BE2C (cell line): ENCODE data around the gene ZSCAN12.
"Not testable (repeated sequence)": the region's sequence is repeated elsewhere in the genome, so short reads cannot be mapped to it uniquely, and the experiment has no call there.

Experiments used
- DNase-seq: peaks from one replicate; pipeline ENCODE4 v3.0.0-alpha.2; 2020
- H3K27me3 ChIP-seq: fragments of 250-450 bp; sonication (Bioruptor Pico); 2 replicates; pipeline ENCODE4 v1.5.1; 2020; ENCODE audit warnings: mild to moderate bottlenecking
- H3K36me3 ChIP-seq: fragments of 250-450 bp; sonication (Bioruptor Pico); 2 replicates; pipeline ENCODE4 v1.5.1; 2020; ENCODE audit warnings: mild to moderate bottlenecking
- H3K4me1 ChIP-seq: fragments of 250-450 bp; sonication (Bioruptor Pico); 2 replicates; pipeline ENCODE4 v1.5.1; 2020
- H3K4me3 ChIP-seq: 2 replicates; pipeline ENCODE4 v1.5.1; 2011; ENCODE audit warnings: low read depth, low read length
- H3K9me3 ChIP-seq: fragments of 250-450 bp; sonication (Bioruptor Pico); 2 replicates; pipeline ENCODE4 v1.5.1; 2020
- CTCF ChIP-seq: IDR thresholded peaks from 2 replicates; pipeline ENCODE4 v1.5.1; 2012; ENCODE audit warnings: mild to moderate bottlenecking, low read depth, low read length

Gene ZSCAN12

GRCh38 chr6:28371706-28372451, 27.7 kb downstream of the ZSCAN12 start:
- no peak for DNase-seq
- no peak for TF ChIP-seq CTCF
- H3K9me3 ChIP-seq, result no peaks in the 10 kb centered on the region
- no peaks in the 10 kb centered on the region for H3K4me1 ChIP-seq
- H3K27me3 ChIP-seq, result no peaks in the 10 kb centered on the region
- no peak overlapping the region for H3K4me3 ChIP-seq
- H3K36me3 ChIP-seq, result no peaks in the 10 kb centered on the region

- TF ChIP-seq CTCF, result no peak
- Histone ChIP-seq H3K9me3 (no peaks in the 10 kb centered on the region), H3K4me1 (no peaks in the 10 kb centered on the region), H3K27me3 (no peaks in the 10 kb centered on the region), H3K4me3 (no peak overlapping the region), H3K36me3 (peaks cover 2% of the 10 kb centered on the region)
- no peak for DNase-seq
Observed at GRCh38 chr6:28371280-28371679, 28.3 kb downstream of the ZSCAN12 start.

- H3K27me3 ChIP-seq, result no peaks in the 10 kb centered on the region
- H3K4me1 ChIP-seq, result no peaks in the 10 kb centered on the region
- peaks cover 9% of the 10 kb centered on the region for H3K36me3 ChIP-seq
- DNase-seq, result no peak
- no peak for TF ChIP-seq CTCF
- no peak overlapping the region for H3K4me3 ChIP-seq
- H3K9me3 ChIP-seq, result no peaks in the 10 kb centered on the region
Observed at GRCh38 chr6:28370440-28370839, 29.1 kb downstream of the ZSCAN12 start.

GRCh38 chr6:28369463-28369862, 30.1 kb downstream of the ZSCAN12 start:
- no peaks in the 10 kb centered on the region for H3K27me3 ChIP-seq
- H3K4me1 ChIP-seq, result no peaks in the 10 kb centered on the region
- H3K9me3 ChIP-seq, result no peaks in the 10 kb centered on the region
- no peak overlapping the region for H3K4me3 ChIP-seq
- peaks cover 15% of the 10 kb centered on the region for H3K36me3 ChIP-seq
- no peak for TF ChIP-seq CTCF
- DNase-seq, result no peak

- DNase-seq, result no peak
- Histone ChIP-seq H3K36me3 (peaks cover 15% of the 10 kb centered on the region), H3K4me1 (no peaks in the 10 kb centered on the region), H3K9me3 (no peaks in the 10 kb centered on the region), H3K27me3 (no peaks in the 10 kb centered on the region), H3K4me3 (no peak overlapping the region)
- TF ChIP-seq CTCF, result no peak
Observed at GRCh38 chr6:28368522-28368921, 31.0 kb downstream of the ZSCAN12 start.

- H3K4me3 ChIP-seq, H3K27me3 ChIP-seq, H3K4me1 ChIP-seq, H3K9me3 ChIP-seq, DNase-seq: not testable (repeated sequence)
- peaks cover 15% of the 10 kb centered on the region for H3K36me3 ChIP-seq
Observed at GRCh38 chr6:28365590-28365989, 34.0 kb downstream of the ZSCAN12 start.
